Kidney (tissue), 14 donors: Measurements from ENCODE around the gene FOXF2. TPM values are rescaled to one million over a fixed set of nuclear protein-coding genes. Genes with fewer than 3 reads are reported as not detected.

ENCODE experiments used
- DNase-seq, 5 donors: peaks; one replicate each; pipeline ENCODE4 v3.0.0-alpha.2; 2013 to 2020
- FAIRE-seq: peaks from 2 replicates; lab custom pipeline; 2012; peaks lifted over from hg19 to GRCh38; lab: Jason Lieb, UNC
- H3K27ac ChIP-seq, 2 donors: one replicate each; pipeline ENCODE4 v1.7.0; 2013; ENCODE audit warnings: low read depth in 2 of 2, low read length in 2 of 2, inconsistent platforms in 1 of 2
- H3K27me3 ChIP-seq: one replicate; pipeline ENCODE4 v1.7.1; 2013; ENCODE audit warnings: low read length, inconsistent platforms; ENCODE audit not compliant: control insufficient read depth, insufficient read depth
- H3K36me3 ChIP-seq, 3 donors: one replicate each; pipeline versions ENCODE4 v1.7.0 to v1.7.1; 2013; ENCODE audit warnings: low read length in 3 of 3, control low read depth in 1 of 3, inconsistent platforms in 1 of 3; ENCODE audit not compliant: insufficient read depth in 3 of 3, control insufficient read depth in 2 of 3
- H3K4me1 ChIP-seq, 3 donors: one replicate each; pipeline versions ENCODE4 v1.7.0 to v1.7.1; 2013; ENCODE audit warnings: low read length in 3 of 3, inconsistent platforms in 1 of 3, low read depth in 1 of 3; ENCODE audit not compliant: control insufficient read depth in 2 of 3, insufficient read depth in 2 of 3
- H3K4me3 ChIP-seq, 3 donors: one replicate each; pipeline versions ENCODE4 v1.7.0 to v1.8.1; 2013; ENCODE audit warnings: low read length in 3 of 3, control low read depth in 1 of 3, inconsistent platforms in 1 of 3
- H3K9ac ChIP-seq, 3 donors: one replicate each; pipeline versions ENCODE4 v1.7.0 to v1.7.1; 2013; ENCODE audit warnings: low read length in 3 of 3, control low read depth in 1 of 3, inconsistent platforms in 1 of 3
- H3K9me3 ChIP-seq, 3 donors: one replicate each; pipeline versions ENCODE4 v1.7.0 to v1.7.1; 2013; ENCODE audit warnings: low read length in 3 of 3, control low read depth in 1 of 3, inconsistent platforms in 1 of 3; ENCODE audit not compliant: control insufficient read depth in 2 of 3, insufficient read depth in 1 of 3
- intact Hi-C: fragments of 100-400 bp; cut with DNase I; formaldehyde crosslinking; loops from one replicate; pipeline ENCODE4 v1.11.1; 2022
- polyA plus RNA-seq: library from polyadenylated mRNA; stranded (reverse); fragments of 350-450 nt; fragmentation: Illumina TruSeq; extraction: RNeasy Lipid Tissue Mini Kit (QIAGEN cat#74804); gene quantifications from one replicate; pipeline ENCODE4 v1.2.3, GENCODE V29; 2014; ENCODE audit warnings: low read depth, low replicate concordance; ENCODE audit not compliant: insufficient read depth
- total RNA-seq: library from RNA; stranded (reverse); fragmentation: NEBNext Ultra II Directional; extraction: Animal tissue kit (Norgen Biotek cat#: 25700); gene quantifications from one replicate; pipeline ENCODE4 v1.2.1, GENCODE V29; 2021
- TF ChIP-seq, protein P1 (sequence below): IDR thresholded peaks from 3 replicates; pipeline ENCODE4 v1.5.1; 2012; ENCODE audit warnings: mild to moderate bottlenecking, moderate library complexity, borderline replicate concordance; ENCODE audit not compliant: insufficient read depth; ENCODE audit errors: extremely low read depth
- donor health status: control.
- donor health status: control.
- donor health status: control.
- donor health status: control.
- donor health status: control.
- donor health status: DM: yes; HTN: yes; CAD: no.
- donor health status: Normal renal cell carcinoma (clear cell type).

The FOXF2 gene
- total and polyA plus RNA-seq, 2 donors from 2014 or later = 0.44 TPM; not detected in 1

- Histone ChIP-seq H3K9me3 (no peaks in the 10 kb centered on the region), H3K4me3 (no peak overlapping the region), H3K27ac (no peak overlapping the region), H3K27me3 (peaks cover 67% of the 10 kb centered on the region), H3K4me1 (peaks cover 0 to 19% (median 0%) of the 10 kb centered on the region in 3 donors), H3K36me3 (no peaks in the 10 kb centered on the region), H3K9ac (no peak overlapping the region)
- intact Hi-C loops = no loop called here
- DNase-seq (peak in 2 of 5 donors; percentile 26 to 64), FAIRE-seq (no peak)
- TF ChIP-seq, protein P1, sequence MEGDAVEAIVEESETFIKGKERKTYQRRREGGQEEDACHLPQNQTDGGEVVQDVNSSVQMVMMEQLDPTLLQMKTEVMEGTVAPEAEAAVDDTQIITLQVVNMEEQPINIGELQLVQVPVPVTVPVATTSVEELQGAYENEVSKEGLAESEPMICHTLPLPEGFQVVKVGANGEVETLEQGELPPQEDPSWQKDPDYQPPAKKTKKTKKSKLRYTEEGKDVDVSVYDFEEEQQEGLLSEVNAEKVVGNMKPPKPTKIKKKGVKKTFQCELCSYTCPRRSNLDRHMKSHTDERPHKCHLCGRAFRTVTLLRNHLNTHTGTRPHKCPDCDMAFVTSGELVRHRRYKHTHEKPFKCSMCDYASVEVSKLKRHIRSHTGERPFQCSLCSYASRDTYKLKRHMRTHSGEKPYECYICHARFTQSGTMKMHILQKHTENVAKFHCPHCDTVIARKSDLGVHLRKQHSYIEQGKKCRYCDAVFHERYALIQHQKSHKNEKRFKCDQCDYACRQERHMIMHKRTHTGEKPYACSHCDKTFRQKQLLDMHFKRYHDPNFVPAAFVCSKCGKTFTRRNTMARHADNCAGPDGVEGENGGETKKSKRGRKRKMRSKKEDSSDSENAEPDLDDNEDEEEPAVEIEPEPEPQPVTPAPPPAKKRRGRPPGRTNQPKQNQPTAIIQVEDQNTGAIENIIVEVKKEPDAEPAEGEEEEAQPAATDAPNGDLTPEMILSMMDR = no peak
Measured at GRCh38 chr6:1382883-1383728, 6.3 kb upstream of the FOXF2 start.

DNA sequence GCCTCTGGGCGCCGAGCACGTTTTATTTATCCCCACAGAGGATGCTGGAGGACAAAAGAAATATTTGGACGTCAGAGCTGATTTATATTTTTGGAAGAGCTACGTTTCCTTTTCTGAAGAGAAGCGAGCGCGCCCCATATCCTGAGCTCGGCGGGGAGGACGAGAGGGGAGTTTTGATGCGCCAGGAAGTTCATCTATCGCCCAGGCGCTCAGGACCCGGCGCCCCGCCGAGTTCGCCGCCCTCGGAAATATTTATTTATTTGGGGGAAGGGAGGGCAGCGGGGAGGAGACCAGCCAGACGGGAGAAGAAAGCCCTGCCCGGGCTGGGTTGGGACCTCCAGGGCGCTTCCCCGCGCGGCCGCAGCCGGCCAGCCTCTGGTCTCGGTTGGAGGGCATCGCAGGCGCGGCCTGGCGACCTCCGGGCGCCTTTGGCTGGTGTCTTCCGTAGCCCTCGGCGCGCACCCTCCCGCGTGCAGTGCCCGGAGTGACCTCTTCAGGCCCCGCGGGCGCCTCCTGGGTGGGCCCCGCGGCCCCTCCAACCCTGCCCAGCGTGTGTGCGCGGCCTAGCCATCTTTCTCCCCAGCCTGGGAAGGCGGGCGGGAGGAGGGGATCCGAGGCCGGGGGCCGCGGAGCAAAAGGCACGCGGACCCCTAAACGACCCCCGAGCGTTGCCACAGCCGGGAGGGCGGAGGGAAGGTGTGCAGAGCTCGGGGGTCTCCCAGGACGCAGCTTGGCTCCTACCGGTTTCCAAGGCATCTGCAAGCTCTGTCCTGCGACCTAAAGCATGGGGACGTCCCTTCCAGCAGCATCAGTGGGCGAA lies 5.4 kb upstream of the FOXF2 start:
- FAIRE-seq (no peak), DNase-seq (peak in 2 of 5 donors; percentile 17 to 57)
- Histone ChIP-seq H3K9me3 (no peaks in the 10 kb centered on the region), H3K27me3 (peaks cover 71% of the 10 kb centered on the region), H3K9ac (no peak overlapping the region), H3K27ac (no peak overlapping the region), H3K4me3 (no peak overlapping the region), H3K4me1 (peaks cover 0 to 13% (median 0%) of the 10 kb centered on the region in 3 donors), H3K36me3 (no peaks in the 10 kb centered on the region)
- intact Hi-C loops = no loop called here
- TF ChIP-seq, protein P1 = no peak

DNA sequence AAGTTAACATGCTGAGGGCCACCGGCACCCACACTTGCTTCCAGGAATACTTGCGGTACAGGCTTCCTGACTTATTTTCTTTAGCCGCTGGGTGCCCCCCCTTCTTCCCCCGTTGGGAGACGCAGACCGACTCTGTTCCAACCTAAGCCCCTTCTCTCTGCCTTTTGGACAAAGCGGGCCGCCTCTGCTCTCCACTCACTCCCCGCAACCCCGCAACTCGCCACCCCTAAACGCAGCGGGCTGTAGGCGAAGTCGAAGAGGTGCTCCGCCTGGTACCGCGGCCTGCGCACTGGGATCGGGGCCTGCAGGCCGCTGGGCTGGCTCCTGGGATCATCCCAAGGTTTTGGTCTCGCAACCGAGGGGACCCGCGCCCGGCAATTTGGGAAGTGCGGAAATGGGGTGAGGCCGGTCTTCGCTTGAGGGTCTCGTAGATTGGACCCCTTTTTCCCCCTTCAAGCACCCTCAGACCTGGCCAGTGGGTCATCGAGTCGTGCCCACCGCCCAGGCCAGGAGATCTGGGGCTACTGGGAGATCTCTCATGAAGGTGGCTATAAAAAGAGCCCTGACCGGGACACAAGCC lies 4.7 kb upstream of the FOXF2 start:
- Histone ChIP-seq H3K9me3 (no peaks in the 10 kb centered on the region), H3K9ac (no peak overlapping the region), H3K27ac (no peak overlapping the region), H3K4me1 (peaks cover 0 to 11% (median 0%) of the 10 kb centered on the region in 3 donors), H3K36me3 (no peaks in the 10 kb centered on the region), H3K27me3 (peaks cover 66% of the 10 kb centered on the region), H3K4me3 (no peak overlapping the region)
- no peak for FAIRE-seq
- peak in 1 of 5 donors; percentile 10 for DNase-seq
- intact Hi-C loops = no loop called here
- TF ChIP-seq, protein P1 = no peak
